Activated T-helper 2 cell treated with anti-CD3 and anti-CD28 coated beads, Interferon-gamma antibody, Interleukin-2, Interleukin-4, amounts not matched to agents 10 μg/mL and 5 μg/mL and 100 μg/mL, durations not matched to agents 14 hours and 24 hours and 36 hours (primary cell): ENCODE results near the gene TSKU. TPM values are rescaled to one million over a fixed set of nuclear protein-coding genes. Genes with fewer than 3 reads are reported as not detected.
A peak's percentile ranks its signal among the peaks of the same experiment; 100 is the strongest.

Experiments used
- DNase-seq: peaks from one replicate; pipeline ENCODE4 v3.0.0; 2021; ENCODE audit warnings: low spot score
- H3K27ac Mint-ChIP-seq: one replicate; pipeline ENCODE4 v1.8.0; 2021; ENCODE audit warnings: mixed read lengths
- H3K27me3 Mint-ChIP-seq: one replicate; pipeline ENCODE4 v1.8.0; 2021; ENCODE audit warnings: low read depth, mixed read lengths
- H3K36me3 Mint-ChIP-seq: one replicate; pipeline ENCODE4 v1.8.0; 2021; ENCODE audit warnings: low read depth, mixed read lengths
- H3K4me1 Mint-ChIP-seq: one replicate; pipeline ENCODE4 v1.8.0; 2021; ENCODE audit warnings: low read depth, mixed read lengths
- H3K4me3 Mint-ChIP-seq: one replicate; pipeline ENCODE4 v1.8.0; 2021; ENCODE audit warnings: low read depth, mild to moderate bottlenecking, moderate library complexity, mixed read lengths
- H3K9me3 Mint-ChIP-seq: one replicate; pipeline ENCODE4 v1.8.0; 2021; ENCODE audit warnings: mixed read lengths
- intact Hi-C: fragments of 100-400 bp; cut with micrococcal nuclease; formaldehyde crosslinking; loops from one replicate; pipeline ENCODE4 v1.15.1; 2023
- total RNA-seq: library from RNA; stranded (reverse); gene quantifications from 2 replicates; pipeline ENCODE4 v1.2.3, GENCODE V29; 2022

Gene TSKU
- total RNA-seq, 1 donor from 2014 or later: 13.7 TPM

DNA sequence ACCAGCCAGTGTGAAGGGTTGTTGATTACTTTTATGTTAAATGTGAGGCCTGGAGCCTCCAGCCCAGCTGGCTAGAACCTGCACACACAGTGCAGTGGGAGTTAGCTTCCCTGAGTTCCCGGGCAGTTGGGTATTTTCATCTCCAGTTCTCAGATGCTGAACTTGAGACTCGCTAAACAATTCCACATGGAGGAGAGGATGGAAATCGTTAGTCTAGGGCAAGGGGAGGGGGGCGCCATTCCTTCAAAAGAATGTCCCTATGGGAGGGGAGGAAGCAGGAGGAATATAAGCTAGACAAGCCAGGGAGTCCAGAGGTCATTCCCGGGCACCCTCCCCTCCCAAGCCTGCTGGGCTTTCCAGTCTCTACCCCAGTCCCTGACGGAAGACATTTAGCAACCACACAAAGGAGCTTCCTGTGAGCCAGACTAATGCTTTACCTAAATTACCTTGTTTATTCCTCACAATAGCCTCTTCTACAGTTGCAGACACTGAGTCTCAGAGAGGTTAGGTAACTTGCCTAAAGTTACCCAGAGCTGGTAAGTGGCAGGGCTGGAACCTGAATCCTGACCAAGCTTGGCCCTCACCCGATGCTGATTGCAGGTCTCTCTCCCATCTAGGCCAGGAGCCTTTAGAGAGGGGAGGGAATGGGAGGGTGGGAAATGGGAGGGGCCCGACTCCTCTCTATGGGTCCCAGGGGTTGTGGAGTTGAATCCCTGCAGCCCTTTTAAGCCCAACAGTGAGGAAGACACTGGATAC, 1.9 kb upstream of the TSKU start:
- Mint-ChIP-seq H3K27me3 (peaks cover 27% of the 10 kb centered on the region), H3K9me3 (peaks cover 20% of the 10 kb centered on the region), H3K36me3 (peaks cover 19% of the 10 kb centered on the region), H3K27ac (no peak overlapping the region), H3K4me1 (peaks cover 24% of the 10 kb centered on the region), H3K4me3 (no peak overlapping the region)
- DNase-seq: no peak
- intact Hi-C loops: loop anchor here (5.0 to 10.0 kb wide), 2 partner anchors 49 to 546 kb away; no protein-coding TSS in a partner anchor

DNA sequence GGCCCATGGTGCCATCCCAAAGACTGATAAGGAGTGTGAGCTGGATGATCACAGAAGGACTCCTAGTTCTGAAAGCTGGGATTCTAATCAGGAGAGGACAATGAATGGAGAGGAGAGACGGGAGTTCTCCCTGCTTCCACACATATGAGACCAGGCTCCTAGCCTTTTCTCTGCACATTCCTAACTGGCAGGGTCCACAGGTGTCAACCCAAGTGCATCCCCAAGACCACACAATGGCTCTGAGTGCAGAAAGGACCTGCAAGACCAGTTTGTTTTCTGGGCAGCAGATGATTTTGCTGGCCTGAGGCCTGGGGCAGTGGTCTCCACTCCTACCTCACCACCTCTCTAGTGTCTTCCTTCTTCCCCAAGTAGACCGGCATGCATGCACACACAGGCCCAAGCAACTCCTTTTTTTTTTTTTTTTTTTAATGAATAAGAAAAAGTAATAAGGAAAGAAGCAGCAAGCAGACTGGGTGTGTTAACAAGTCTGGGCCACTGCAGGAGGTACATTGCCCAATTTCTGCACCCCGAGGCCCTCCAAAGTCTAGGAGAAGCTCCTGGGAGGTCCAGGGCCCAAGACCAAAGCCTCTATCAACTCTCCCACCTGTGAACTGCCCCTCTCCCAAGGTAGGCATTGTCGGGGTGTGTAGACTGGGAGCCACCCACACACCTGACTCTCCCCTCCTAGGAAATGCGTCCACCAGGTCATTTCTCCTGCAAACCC, 1.2 kb upstream of the TSKU start:
- peaks cover 13% of the 10 kb centered on the region for H3K9me3 Mint-ChIP-seq
- intact Hi-C loops: loop anchor here (1.0 to 10.0 kb wide), 4 partner anchors 12 to 547 kb away; no protein-coding TSS in a partner anchor
- peaks cover 27% of the 10 kb centered on the region for H3K27me3 Mint-ChIP-seq
- DNase-seq: no peak
- H3K4me3 Mint-ChIP-seq: peak overlapping the region; percentile 80
- H3K4me1 Mint-ChIP-seq: peaks cover 24% of the 10 kb centered on the region
- H3K36me3 Mint-ChIP-seq: peaks cover 12% of the 10 kb centered on the region
- no peak overlapping the region for H3K27ac Mint-ChIP-seq

DNA sequence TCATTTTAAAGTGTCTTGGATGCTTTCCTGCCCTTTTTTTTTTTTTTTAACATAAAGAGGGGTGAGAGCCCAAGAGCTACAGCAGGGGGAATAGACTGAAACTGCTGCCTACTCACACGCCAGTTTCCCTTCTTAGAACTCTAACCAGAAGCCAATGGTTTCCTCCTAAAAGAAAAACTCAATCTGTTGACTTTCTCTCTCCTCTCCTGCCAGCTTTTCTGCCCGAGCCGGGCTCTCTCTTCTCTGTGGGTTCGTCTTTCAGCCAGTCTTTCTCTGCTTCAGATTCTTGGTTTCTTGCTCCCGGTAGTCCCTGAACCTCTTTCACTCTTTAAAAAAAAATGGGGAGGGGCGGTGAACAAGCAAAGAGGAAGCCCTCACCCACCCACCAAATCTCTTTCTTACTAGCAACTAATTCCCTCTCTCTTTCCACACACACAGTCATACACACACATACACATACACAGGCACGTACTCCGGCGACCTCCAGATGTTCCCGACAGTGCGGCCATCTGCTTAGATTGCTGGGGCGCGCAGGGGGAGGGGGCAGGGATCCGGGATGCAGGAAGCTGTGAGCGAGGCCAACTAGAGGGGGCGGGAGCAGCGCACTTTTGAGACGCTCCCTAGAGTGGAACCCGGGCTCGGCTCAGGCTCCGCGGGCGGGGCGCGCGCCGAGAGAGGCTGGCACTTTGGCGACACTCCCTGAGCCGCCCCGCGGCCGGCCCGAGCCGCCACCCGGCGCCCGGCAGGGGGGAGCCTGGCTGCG, 444 bp upstream of the TSKU start:
- Mint-ChIP-seq H3K27me3 (peaks cover 20% of the 10 kb centered on the region), H3K9me3 (peaks cover 6% of the 10 kb centered on the region), H3K4me1 (peaks cover 22% of the 10 kb centered on the region), H3K4me3 (peak overlapping the region; percentile 80), H3K36me3 (peaks cover 6% of the 10 kb centered on the region), H3K27ac (peak overlapping the region; percentile 76)
- peak; percentile 60 for DNase-seq
- intact Hi-C loops: loop anchor here (1.0 to 10.0 kb wide), 4 partner anchors 12 to 548 kb away; no protein-coding TSS in a partner anchor

- peaks cover 12% of the 10 kb centered on the region for H3K27me3 Mint-ChIP-seq
- peak overlapping the region; percentile 71 for H3K4me3 Mint-ChIP-seq
- no peak overlapping the region for H3K27ac Mint-ChIP-seq
- H3K9me3 Mint-ChIP-seq: no peaks in the 10 kb centered on the region
- no peak for DNase-seq
- no peaks in the 10 kb centered on the region for H3K36me3 Mint-ChIP-seq
- H3K4me1 Mint-ChIP-seq: peaks cover 22% of the 10 kb centered on the region
- intact Hi-C loops: loop anchor here (5.0 to 10.0 kb wide), 2 partner anchors 52 to 549 kb away; no protein-coding TSS in a partner anchor
Measured at GRCh38 chr11:76783896-76784813, 999 bp downstream of the TSKU start.

GRCh38 chr11:76785513-76785912, 2.4 kb downstream of the TSKU start:
- intact Hi-C loops: loop anchor here (10.0 kb wide), 1 partner anchor 551 kb away; no protein-coding TSS in a partner anchor
- Mint-ChIP-seq H3K36me3 (peaks cover under 1% of the 10 kb centered on the region), H3K9me3 (no peaks in the 10 kb centered on the region), H3K4me1 (peaks cover 23% of the 10 kb centered on the region), H3K27me3 (peaks cover 7% of the 10 kb centered on the region), H3K4me3 (peak overlapping the region; percentile 71), H3K27ac (no peak overlapping the region)
- no peak for DNase-seq

DNA sequence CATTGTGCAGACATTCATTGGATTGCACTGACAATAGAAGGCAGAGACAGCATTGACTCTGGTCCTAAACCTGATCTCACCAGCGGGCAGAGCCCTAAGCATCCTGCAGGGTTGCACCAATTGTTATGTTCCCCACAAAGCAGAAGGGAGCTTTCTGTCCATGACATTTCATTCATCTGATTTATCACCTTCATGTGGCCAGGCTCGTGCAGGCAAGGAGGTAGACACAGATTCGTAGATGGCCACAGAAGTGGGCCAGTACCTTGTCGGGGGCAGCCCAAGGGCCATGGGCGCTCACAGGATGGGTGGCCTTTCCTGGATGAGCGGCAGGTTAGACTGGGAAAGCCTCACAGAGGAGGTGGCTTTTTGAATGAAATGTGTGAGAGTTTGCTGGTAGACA, 2.9 kb downstream of the TSKU start:
- Mint-ChIP-seq H3K4me3 (no peak overlapping the region), H3K9me3 (no peaks in the 10 kb centered on the region), H3K4me1 (peaks cover 24% of the 10 kb centered on the region), H3K27me3 (peaks cover 7% of the 10 kb centered on the region), H3K36me3 (peaks cover 3% of the 10 kb centered on the region), H3K27ac (no peak overlapping the region)
- intact Hi-C loops: loop anchor here (10.0 kb wide), 1 partner anchor 551 kb away; no protein-coding TSS in a partner anchor
- DNase-seq: no peak

DNA sequence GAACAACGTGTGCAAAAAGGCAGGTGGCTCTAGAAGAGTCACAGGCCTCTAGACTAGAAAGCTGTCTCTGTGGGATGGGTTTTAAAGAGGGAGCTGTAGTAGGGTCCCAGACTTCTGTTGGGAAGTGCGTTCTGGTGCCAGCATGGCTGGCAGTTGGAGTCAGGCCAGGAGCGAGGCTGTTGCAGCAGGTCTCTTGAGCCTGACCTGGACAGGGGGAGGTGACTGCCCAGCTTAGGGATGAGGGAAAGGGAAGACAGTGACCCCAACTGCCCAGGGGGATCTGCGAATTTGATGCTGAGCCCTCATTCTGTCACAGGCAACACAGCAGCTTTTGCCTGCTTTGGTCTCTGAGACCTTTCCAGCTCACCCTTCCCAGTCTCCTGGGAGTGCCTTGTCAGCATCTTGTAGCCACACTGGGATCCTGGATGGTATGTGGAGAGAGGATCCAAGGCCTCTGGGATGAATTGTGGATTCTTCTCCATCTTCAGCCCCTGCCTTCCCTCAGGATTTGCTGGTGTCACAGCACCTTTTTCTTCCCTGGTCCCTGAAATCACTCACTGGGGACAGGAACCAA, 3.4 kb downstream of the TSKU start:
- peaks cover 24% of the 10 kb centered on the region for H3K4me1 Mint-ChIP-seq
- no peak for DNase-seq
- intact Hi-C loops: loop anchor here (10.0 kb wide), 1 partner anchor 552 kb away; no protein-coding TSS in a partner anchor
- H3K27ac Mint-ChIP-seq: no peak overlapping the region
- peaks cover 7% of the 10 kb centered on the region for H3K27me3 Mint-ChIP-seq
- no peak overlapping the region for H3K4me3 Mint-ChIP-seq
- H3K9me3 Mint-ChIP-seq: no peaks in the 10 kb centered on the region
- peaks cover 3% of the 10 kb centered on the region for H3K36me3 Mint-ChIP-seq

DNA sequence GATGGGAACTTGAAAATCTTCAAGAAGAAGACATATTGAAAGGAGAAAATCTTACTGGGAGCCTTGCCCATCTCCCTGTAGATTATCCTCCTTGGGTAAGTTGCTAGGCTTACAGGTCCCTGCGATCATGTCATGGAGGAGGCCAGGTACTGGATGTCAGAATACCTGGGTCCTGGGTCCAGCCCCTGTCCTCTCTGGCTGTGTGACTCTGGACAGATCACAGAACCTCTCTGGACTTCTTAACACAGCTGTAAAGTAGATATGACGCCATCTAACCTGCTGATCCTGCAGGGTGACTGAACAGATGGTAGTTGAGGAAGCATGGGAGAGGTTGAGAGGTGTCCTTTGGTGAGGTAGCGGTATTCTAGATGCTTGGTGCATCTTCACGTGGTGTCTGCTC, 4.1 kb downstream of the TSKU start:
- Mint-ChIP-seq H3K27ac (no peak overlapping the region), H3K27me3 (peaks cover 7% of the 10 kb centered on the region), H3K4me1 (peaks cover 24% of the 10 kb centered on the region), H3K36me3 (peaks cover 3% of the 10 kb centered on the region), H3K4me3 (no peak overlapping the region), H3K9me3 (no peaks in the 10 kb centered on the region)
- intact Hi-C loops: loop anchor here (10.0 kb wide), 1 partner anchor 552 kb away; no protein-coding TSS in a partner anchor
- no peak for DNase-seq

GRCh38 chr11:76787911-76788596, 4.9 kb downstream of the TSKU start:
- intact Hi-C loops: loop anchor here (10.0 kb wide), 1 partner anchor 553 kb away; no protein-coding TSS in a partner anchor
- no peaks in the 10 kb centered on the region for H3K9me3 Mint-ChIP-seq
- H3K4me1 Mint-ChIP-seq: peaks cover 17% of the 10 kb centered on the region
- DNase-seq: no peak
- peaks cover 7% of the 10 kb centered on the region for H3K27me3 Mint-ChIP-seq
- H3K4me3 Mint-ChIP-seq: no peak overlapping the region
- no peak overlapping the region for H3K27ac Mint-ChIP-seq
- H3K36me3 Mint-ChIP-seq: peaks cover 3% of the 10 kb centered on the region

DNA sequence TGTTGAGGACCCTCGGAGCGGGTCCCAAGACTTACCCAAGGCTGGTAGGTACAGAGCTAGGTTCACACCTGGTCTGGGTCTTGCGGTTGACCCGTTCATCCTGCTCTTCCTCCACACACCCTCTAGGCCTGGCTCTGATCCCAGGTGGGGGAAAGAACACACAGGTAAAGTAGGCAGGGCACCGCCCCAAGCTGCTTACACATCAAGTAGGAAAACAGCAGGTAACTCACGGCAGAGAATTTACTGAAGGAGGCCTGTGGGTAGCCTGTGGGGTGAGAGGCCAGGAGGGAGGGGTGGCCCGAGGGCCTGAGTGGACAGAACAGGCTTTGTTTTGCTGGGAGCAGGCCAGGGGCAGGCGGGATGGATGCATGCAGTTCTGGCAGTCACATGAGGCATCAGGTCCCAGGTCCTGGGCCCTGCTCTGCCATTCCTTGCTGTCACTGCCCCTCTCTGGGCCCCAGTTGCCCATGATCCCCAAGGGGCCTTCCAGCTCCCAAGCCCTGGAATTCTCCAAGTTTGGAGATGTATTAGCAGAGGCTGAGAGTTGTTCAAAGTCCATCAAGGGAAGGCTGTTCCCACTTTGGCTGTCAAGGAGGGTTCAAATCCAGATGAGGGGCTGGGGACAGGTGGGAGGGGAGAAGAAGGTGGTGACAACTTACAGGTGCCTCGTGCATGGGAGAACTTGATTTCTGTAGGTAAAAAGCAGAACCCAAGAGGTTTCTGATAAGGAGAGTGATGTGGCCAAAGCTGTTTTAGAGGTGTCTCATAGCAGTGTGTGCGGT, 5.7 kb downstream of the TSKU start:
- no peak overlapping the region for H3K27ac Mint-ChIP-seq
- no peak for DNase-seq
- peaks cover 3% of the 10 kb centered on the region for H3K36me3 Mint-ChIP-seq
- no peaks in the 10 kb centered on the region for H3K9me3 Mint-ChIP-seq
- intact Hi-C loops: loop anchor here (10.0 kb wide), 1 partner anchor 554 kb away; no protein-coding TSS in a partner anchor
- H3K4me1 Mint-ChIP-seq: peaks cover 17% of the 10 kb centered on the region
- peaks cover 7% of the 10 kb centered on the region for H3K27me3 Mint-ChIP-seq
- H3K4me3 Mint-ChIP-seq: no peak overlapping the region
